KMS-11 (cell line): Measurements from ENCODE around the gene BZW2.

Source experiments
- H2AFZ ChIP-seq: fragments of 200-600 bp; sonication (generic); 2 replicates; pipeline ENCODE4 v1.6.1; 2016; ENCODE audit warnings: antibody characterized with exemption, mixed run types, low read depth
- H3K27ac ChIP-seq: fragments of 200-600 bp; sonication (generic); 2 replicates; pipeline ENCODE4 v1.6.1; 2016; ENCODE audit warnings: mild to moderate bottlenecking, mixed run types
- H3K27me3 ChIP-seq: fragments of 200-600 bp; sonication (generic); 2 replicates; pipeline ENCODE4 v1.6.1; 2017; ENCODE audit warnings: mild to moderate bottlenecking, low read depth, mixed run types, moderate library complexity; ENCODE audit not compliant: insufficient read depth
- H3K36me3 ChIP-seq: fragments of 200-600 bp; sonication (generic); 2 replicates; pipeline ENCODE4 v1.6.1; 2017; ENCODE audit warnings: mild to moderate bottlenecking, mixed run types; ENCODE audit not compliant: insufficient read depth
- H3K4me1 ChIP-seq: fragments of 200-600 bp; sonication (generic); 2 replicates; pipeline ENCODE4 v1.6.1; 2016; ENCODE audit warnings: mild to moderate bottlenecking, low read depth, mixed run types; ENCODE audit not compliant: poor library complexity, severe bottlenecking
- H3K4me2 ChIP-seq: fragments of 200-600 bp; sonication (generic); 2 replicates; pipeline ENCODE4 v1.7.0; 2016; ENCODE audit warnings: mild to moderate bottlenecking, mixed run types
- H3K4me3 ChIP-seq: fragments of 200-600 bp; sonication (generic); IDR thresholded peaks from 2 replicates; pipeline ENCODE4 v1.6.1; 2017; ENCODE audit warnings: low read depth, low read length, mixed read lengths; ENCODE audit not compliant: insufficient read depth
- H3K79me2 ChIP-seq: fragments of 200-600 bp; sonication (generic); 2 replicates; pipeline ENCODE4 v1.6.1; 2016; ENCODE audit warnings: low read depth, mixed run types; ENCODE audit not compliant: insufficient read depth
- H3K9ac ChIP-seq: fragments of 200-600 bp; sonication (generic); 2 replicates; pipeline ENCODE4 v1.6.1; 2016; ENCODE audit warnings: mild to moderate bottlenecking, mixed run types
- H4K20me1 ChIP-seq: fragments of 200-600 bp; sonication (generic); 2 replicates; pipeline ENCODE4 v1.6.1; 2016; ENCODE audit warnings: mild to moderate bottlenecking, mixed run types; ENCODE audit not compliant: insufficient read depth
- CTCF ChIP-seq: fragments of 200-600 bp; sonication (generic); conservative IDR thresholded peaks from 2 replicates; pipeline ENCODE4 v1.6.1; 2017; ENCODE audit warnings: low read depth, mild to moderate bottlenecking, antibody characterized with exemption, low read length, moderate library complexity, mixed read lengths

The BZW2 gene

GRCh38 chr7:16742547-16742946 is 96.6 kb downstream of the BZW2 start:
- no peak overlapping the region for H2AFZ ChIP-seq
- H3K4me3 ChIP-seq, result no peak overlapping the region
- H3K27ac ChIP-seq, result no peak overlapping the region
- no peak for TF ChIP-seq CTCF
- no peak overlapping the region for H3K9ac ChIP-seq
- no peaks in the 10 kb centered on the region for H3K79me2 ChIP-seq
- H3K36me3 ChIP-seq, result no peaks in the 10 kb centered on the region
- H4K20me1 ChIP-seq, result no peaks in the 10 kb centered on the region
- no peak overlapping the region for H3K4me2 ChIP-seq
- H3K4me1 ChIP-seq, result no peaks in the 10 kb centered on the region
- no peaks in the 10 kb centered on the region for H3K27me3 ChIP-seq

GRCh38 chr7:16743236-16743635 is 97.3 kb downstream of the BZW2 start:
- Histone ChIP-seq H3K27me3 (no peaks in the 10 kb centered on the region), H2AFZ (no peak overlapping the region), H3K27ac (no peak overlapping the region), H3K9ac (no peak overlapping the region), H4K20me1 (no peaks in the 10 kb centered on the region), H3K36me3 (no peaks in the 10 kb centered on the region), H3K4me3 (no peak overlapping the region), H3K4me2 (no peak overlapping the region), H3K4me1 (no peaks in the 10 kb centered on the region), H3K79me2 (no peaks in the 10 kb centered on the region)
- TF ChIP-seq CTCF, result no peak

- Histone ChIP-seq H3K79me2 (no peaks in the 10 kb centered on the region), H4K20me1 (no peaks in the 10 kb centered on the region), H2AFZ (no peak overlapping the region), H3K27me3 (no peaks in the 10 kb centered on the region), H3K36me3 (no peaks in the 10 kb centered on the region), H3K4me2 (no peak overlapping the region), H3K9ac (no peak overlapping the region), H3K4me1 (no peaks in the 10 kb centered on the region), H3K4me3 (no peak overlapping the region), H3K27ac (no peak overlapping the region)
- no peak for TF ChIP-seq CTCF
Measured at GRCh38 chr7:16744518-16745250, 98.7 kb downstream of the BZW2 start.

GRCh38 chr7:16745645-16746044 is 99.7 kb downstream of the BZW2 start:
- Histone ChIP-seq H3K27me3 (no peaks in the 10 kb centered on the region), H3K4me2 (no peak overlapping the region), H3K9ac (no peak overlapping the region), H3K4me1 (no peaks in the 10 kb centered on the region), H2AFZ (no peak overlapping the region), H3K4me3 (no peak overlapping the region), H3K27ac (no peak overlapping the region), H4K20me1 (no peaks in the 10 kb centered on the region), H3K79me2 (no peaks in the 10 kb centered on the region), H3K36me3 (no peaks in the 10 kb centered on the region)
- no peak for TF ChIP-seq CTCF
